Measurements from ENCODE around the gene NR5A2.
A peak's percentile ranks its signal among the peaks of the same experiment; 100 is the strongest.

NR5A2 gene

GRCh38 chr1:200075938-200076546 lies 48.5 kb downstream of the NR5A2 start:
- CTCF ChIA-PET, result interaction anchor here (0.6 kb wide), 1 partner anchor 119 kb away, joined by 3 read pairs; no protein-coding TSS in a partner anchor
- Histone ChIP-seq H3K4me3 (ENCODE audit: low read depth, low read length) (no peak overlapping the region), H3K9me3 (ENCODE audit: control insufficient read depth, insufficient read depth, low read depth, low read length) (no peaks in the 10 kb centered on the region), H3K4me1 (ENCODE audit: control insufficient read depth, insufficient read depth, low read length) (no peaks in the 10 kb centered on the region), H3K36me3 (ENCODE audit: control insufficient read depth in 2 of 2, insufficient read depth in 1 of 2, low read length in 2 of 2) (no peaks in the 10 kb centered on the region), H3K27ac (ENCODE audit: extremely low read depth, low read depth, low read length) (no peak overlapping the region)
- POLR2A ChIA-PET, result interaction anchor here (0.6 kb wide), 1 partner anchor 379 kb away, joined by 3 read pairs; no protein-coding TSS in a partner anchor
- TF ChIP-seq TSHZ1 (tag by site-specific recombination; IDR thresholded peaks at IDR 0.05; ENCODE audit: borderline replicate concordance), result no peak; the same call in 1 of the 2 replicates
- TF ChIP-seq ZNF548 (tag by site-specific recombination; IDR thresholded peaks at IDR 0.05), result no peak
- no peak for TF ChIP-seq MYNN (tag by site-specific recombination; IDR thresholded peaks at IDR 0.05; ENCODE audit: borderline replicate concordance)
- TF ChIP-seq PRDM1 (tag by site-specific recombination; IDR thresholded peaks at IDR 0.05), result peak; percentile 80
- TF ChIP-seq ZNF560 (tag by site-specific recombination; IDR thresholded peaks at IDR 0.05; ENCODE audit: borderline replicate concordance), result no peak
- TF ChIP-seq ZNF513 (tag by site-specific recombination; IDR thresholded peaks at IDR 0.05), result no peak
- TF ChIP-seq ZNF48 (tag by site-specific recombination; IDR thresholded peaks at IDR 0.05), result no peak
- TF ChIP-seq ZFP41 (tag by site-specific recombination; IDR thresholded peaks at IDR 0.05; ENCODE audit: borderline replicate concordance), result no peak
- no peak for TF ChIP-seq KLF9 (tag by site-specific recombination; IDR thresholded peaks at IDR 0.05; ENCODE audit: low read depth)
- TF ChIP-seq GLI4 (tag by site-specific recombination; IDR thresholded peaks at IDR 0.05), result no peak
- no peak for TF ChIP-seq SP2 (tag by site-specific recombination; IDR thresholded peaks at IDR 0.05)
- TF ChIP-seq KLF1 (tag by site-specific recombination; IDR thresholded peaks at IDR 0.05), result no peak
- no peak for TF ChIP-seq ZNF239 (tag by site-specific recombination; IDR thresholded peaks at IDR 0.05)
- TF ChIP-seq ZNF24 (tag by site-specific recombination; IDR thresholded peaks at IDR 0.05), result peak; percentile 62
- TF ChIP-seq ZNF837 (tag by site-specific recombination; IDR thresholded peaks at IDR 0.05), result no peak
- no peak for TF ChIP-seq ZNF843 (tag by site-specific recombination; IDR thresholded peaks at IDR 0.05)
- TF ChIP-seq TRIM28 (IDR thresholded peaks at IDR 0.05; ENCODE audit: borderline replicate concordance, low read length), result no peak
- no peak for TF ChIP-seq ZNF747 (tag by site-specific recombination; IDR thresholded peaks at IDR 0.05)
- no peak for TF ChIP-seq ZNF777 (tag by site-specific recombination; IDR thresholded peaks at IDR 0.05; ENCODE audit: borderline replicate concordance)
- TF ChIP-seq OSR2 (tag by site-specific recombination; IDR thresholded peaks at IDR 0.05), result no peak
- no peak for TF ChIP-seq ZBTB49 (tag by site-specific recombination; IDR thresholded peaks at IDR 0.05; ENCODE audit: low read depth)
- no peak for TF ChIP-seq ZNF473 (tag by site-specific recombination; IDR thresholded peaks at IDR 0.05)
- TF ChIP-seq ZNF76 (tag by site-specific recombination; IDR thresholded peaks at IDR 0.05; ENCODE audit: borderline replicate concordance, low read depth), result no peak
- no peak for TF ChIP-seq KLF17 (tag by site-specific recombination; IDR thresholded peaks at IDR 0.05)
- no peak for TF ChIP-seq ZNF626 (tag by site-specific recombination; IDR thresholded peaks at IDR 0.05)
- no peak for TF ChIP-seq ZNF133 (tag by site-specific recombination; IDR thresholded peaks at IDR 0.05)
- TF ChIP-seq MZF1 (tag by site-specific recombination; IDR thresholded peaks at IDR 0.05; ENCODE audit: borderline replicate concordance), result no peak
- TF ChIP-seq ZFP37 (tag by site-specific recombination; IDR thresholded peaks at IDR 0.05), result no peak
- no peak for TF ChIP-seq ZNF248 (tag by site-specific recombination; IDR thresholded peaks at IDR 0.05)
- no peak for TF ChIP-seq TCF7L2 (IDR thresholded peaks at IDR 0.05; ENCODE audit: borderline replicate concordance, low read depth, low read length)
- no peak for TF ChIP-seq ZNF223 (tag by site-specific recombination; IDR thresholded peaks at IDR 0.05)
- no peak for TF ChIP-seq SP3 (tag by site-specific recombination; IDR thresholded peaks at IDR 0.05)
- TF ChIP-seq ZNF623 (tag by site-specific recombination; IDR thresholded peaks at IDR 0.05), result no peak

Measured in HEK293 (cell line).